GM21515 (cell line): ENCODE results near the gene EML5.
"Not testable (repeated sequence)": the region's sequence is repeated elsewhere in the genome, so short reads cannot be mapped to it uniquely, and the experiment has no call there.

Experiments used
- ATAC-seq: cut with Tn5 transposase; IDR thresholded peaks from one replicate; pipeline ENCODE4 v1.9.1; 2021; ENCODE audit not compliant: unreplicated experiment

The EML5 gene

GRCh38 chr14:88804035-88804434 is 11.3 kb upstream of the EML5 start:
- no peak for ATAC-seq

GRCh38 chr14:88802596-88802995 is 9.8 kb upstream of the EML5 start:
- ATAC-seq, result no peak

DNA sequence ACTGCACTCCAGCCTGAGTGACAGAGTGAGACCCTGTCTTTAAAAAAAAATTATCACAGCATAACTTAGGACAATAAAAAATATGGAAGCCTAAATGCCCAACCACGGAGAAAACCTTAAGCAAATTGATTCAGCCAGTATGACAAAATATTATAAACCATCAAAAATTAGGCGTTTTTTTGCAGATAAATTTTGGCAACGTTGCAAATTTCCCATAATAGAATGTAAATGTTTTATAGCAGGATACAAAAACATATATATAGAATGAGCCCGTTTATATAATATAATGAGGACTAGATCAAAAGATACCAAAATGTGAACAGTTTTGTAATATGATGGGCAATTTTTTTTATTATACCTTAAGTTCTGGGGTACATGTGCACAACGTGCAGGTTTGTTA is 6.8 kb upstream of the EML5 start:
- ATAC-seq, result no peak

DNA sequence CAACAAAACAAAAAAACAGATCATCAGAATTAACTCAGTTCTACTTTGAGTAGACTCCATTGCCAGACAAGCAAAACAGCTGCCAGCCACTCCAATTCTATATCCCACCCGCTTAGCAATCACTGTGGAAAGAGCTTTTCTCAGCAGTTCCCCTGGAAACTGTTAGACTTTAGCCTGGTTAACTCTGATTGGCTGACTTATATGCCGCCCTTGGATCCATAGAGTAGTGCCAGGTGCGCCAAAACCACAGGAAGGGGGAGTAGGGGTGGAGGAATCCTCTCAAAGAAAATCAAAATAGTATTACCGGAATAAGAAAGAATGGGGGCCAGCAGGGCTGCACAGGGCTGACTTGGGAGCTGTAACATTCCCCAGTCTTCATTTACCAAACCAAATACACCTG is 5.4 kb upstream of the EML5 start:
- no peak for ATAC-seq

GRCh38 chr14:88793259-88793625 is 489 bp upstream of the EML5 start:
- ATAC-seq, result no peak

GRCh38 chr14:88791629-88792472 is 902 bp downstream of the EML5 start:
- ATAC-seq, result no peak

DNA sequence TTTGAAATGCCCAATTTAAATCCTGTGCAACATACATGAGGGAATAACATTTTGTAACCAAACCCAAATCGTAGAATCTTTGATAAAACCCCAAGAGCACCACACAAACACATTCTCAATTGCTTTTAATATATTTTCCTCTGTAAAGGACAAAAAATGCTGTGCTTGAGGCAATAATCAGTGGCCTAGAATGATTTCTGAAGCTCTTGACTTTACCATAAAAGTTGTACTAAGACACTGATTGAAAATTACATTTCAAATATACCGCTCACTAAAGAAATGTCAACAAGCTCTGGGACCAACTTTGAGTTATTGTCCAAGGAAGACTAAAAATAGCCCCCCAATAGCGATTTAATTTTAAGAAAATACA is 1.5 kb downstream of the EML5 start:
- no peak for ATAC-seq

- no peak for ATAC-seq
Measured at GRCh38 chr14:88790501-88791251, 2.1 kb downstream of the EML5 start.

DNA sequence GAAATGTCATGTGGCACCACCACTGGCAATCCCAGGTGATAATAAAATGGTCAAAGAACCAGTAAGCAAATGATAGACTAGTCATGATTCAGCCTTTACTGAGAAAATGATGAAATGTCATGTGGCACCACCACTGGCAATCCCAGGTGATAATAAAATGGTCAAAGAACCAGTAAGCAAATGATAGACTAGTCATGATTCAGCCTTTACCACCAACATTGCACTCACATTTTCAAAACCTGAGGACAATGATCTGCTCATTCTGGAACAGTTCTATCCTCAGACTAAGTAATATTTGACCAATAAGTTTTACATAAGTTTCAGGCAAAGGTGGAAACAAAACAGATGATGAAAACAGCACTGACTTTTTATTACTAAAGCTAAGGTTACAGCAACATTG is 3.2 kb downstream of the EML5 start:
- not testable (repeated sequence) for ATAC-seq

DNA sequence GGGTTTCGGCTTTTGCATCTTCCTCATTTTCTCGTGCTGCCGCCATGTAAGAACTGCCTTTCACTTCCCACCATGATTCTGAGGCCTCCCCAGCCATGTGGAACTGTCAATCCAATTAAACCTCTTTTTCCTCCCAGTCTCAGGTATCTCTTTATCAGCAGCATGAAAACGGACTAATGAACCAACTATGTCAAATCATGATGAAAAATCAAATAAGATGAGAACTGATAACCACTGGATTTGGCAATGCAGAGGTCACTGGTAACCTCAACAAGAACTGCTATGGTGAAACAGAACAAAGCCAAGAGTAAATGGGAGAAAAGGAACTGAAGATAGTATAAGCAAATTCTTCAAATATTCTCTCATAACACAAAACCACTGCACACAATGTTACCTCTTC is 6.0 kb downstream of the EML5 start:
- no peak for ATAC-seq

DNA sequence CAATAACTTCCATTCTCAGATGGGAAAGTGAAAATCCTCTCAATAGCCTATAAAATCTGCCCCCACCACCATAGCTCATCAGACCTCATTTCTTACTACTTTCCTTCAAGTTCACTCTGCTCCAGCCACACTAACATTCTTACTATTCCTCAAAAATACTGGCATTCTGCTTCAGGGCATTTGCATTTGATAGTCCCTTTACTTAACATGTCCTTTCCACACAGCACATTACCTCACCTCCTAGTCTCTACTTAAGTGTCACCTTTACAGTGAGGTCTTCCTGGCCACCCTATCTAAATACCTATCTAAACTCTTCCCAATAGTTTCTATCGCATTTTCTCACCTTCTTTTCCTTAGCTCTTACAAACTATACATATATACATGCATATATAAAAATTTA is 6.8 kb downstream of the EML5 start:
- ATAC-seq, result no peak

- ATAC-seq, result no peak
Measured at GRCh38 chr14:88775532-88775931, 17.2 kb downstream of the EML5 start.

DNA sequence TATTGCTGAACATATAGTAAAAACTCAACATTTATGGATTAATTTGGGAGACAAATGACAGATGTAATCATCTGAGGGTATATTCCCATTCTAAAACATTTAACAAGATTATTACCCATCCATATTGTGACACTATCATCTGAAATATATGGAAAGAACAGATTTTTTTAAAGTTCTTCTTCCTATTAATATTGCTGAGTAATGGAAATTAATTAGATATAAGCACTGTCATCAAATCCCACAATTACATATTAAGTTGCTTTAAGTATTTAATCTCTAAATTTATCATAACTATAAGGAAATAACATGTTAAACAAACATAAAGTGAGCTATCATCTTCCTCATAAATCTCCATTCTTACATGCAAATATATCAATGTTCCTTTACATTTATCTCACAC is 22.0 kb downstream of the EML5 start:
- no peak for ATAC-seq

DNA sequence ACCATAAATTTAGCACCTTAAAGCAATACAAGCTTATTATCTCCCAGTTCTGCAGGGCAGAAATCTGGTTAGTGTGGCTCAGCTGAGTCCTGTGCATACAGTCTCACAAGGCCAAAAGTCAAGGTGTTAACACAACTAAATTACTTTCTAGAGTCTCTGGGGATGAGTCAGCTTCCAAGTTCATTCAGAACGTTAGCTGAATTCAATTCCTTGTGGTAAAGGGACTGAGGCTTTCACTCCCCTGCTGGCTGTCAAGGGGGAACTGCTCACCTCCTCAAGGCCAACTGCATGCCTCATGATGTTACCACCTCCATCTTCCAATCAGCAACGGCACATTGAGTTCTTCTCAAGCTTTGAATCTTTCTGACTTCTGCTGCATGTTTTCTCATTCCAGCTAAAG is 27.6 kb downstream of the EML5 start:
- ATAC-seq, result no peak

DNA sequence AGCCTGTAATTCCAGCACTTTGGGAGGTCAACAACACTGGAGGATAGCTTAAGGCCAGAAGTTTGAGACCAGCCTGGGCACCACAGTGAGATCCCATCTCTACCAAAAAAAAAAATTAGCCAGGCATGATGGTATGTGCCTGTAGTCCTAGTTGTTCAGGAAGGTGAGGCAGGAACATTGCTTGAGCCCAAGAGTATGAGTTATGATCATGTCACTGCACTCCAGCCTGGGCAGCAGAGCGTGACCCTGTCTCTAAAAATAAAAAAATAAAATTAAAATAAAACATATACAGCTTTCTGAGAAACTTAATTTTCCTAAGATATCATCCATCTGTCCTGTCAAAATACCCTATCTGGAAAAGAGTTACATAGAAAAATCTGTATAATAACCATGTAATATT is 38.9 kb downstream of the EML5 start:
- no peak for ATAC-seq

GRCh38 chr14:88750945-88751344 is 41.8 kb downstream of the EML5 start:
- no peak for ATAC-seq

DNA sequence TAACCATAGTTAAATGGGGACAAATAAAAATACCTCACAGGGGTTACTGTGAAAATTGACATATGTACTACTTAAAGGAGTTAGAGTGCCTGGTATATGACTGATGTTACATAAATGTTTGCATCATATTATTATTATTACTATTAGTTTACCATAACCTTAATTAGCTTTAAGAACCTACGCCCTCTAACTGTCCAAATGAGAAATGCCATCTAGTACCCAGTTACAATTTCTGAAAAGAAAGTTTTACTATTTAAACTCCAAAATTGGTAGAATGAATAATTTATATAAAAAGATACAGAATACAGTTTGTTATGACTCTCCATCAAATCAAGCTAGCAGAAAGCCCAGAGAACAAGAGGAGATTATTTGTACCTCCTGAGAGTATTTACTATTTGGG is 42.3 kb downstream of the EML5 start:
- ATAC-seq, result no peak

- ATAC-seq, result no peak
Measured at GRCh38 chr14:88749139-88749538, 43.6 kb downstream of the EML5 start.

DNA sequence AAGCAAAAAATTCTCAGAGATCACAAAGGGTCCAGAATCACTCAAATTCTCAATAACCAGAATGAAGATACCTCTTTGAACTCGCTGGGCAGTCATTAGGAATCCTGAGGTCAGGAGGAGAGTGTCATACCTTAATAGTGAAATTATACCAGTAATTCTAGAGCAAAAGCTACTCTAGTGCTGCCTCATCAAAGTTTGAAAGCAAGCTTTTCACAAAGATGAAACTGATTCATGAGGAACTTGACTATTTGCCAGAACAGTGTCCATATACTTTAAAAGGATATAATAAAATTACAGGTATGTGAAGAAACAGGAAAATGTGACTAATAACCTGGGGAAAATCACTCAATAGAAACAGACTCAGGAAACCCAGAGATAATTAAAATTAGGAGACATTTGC is 44.5 kb downstream of the EML5 start:
- ATAC-seq, result no peak

- ATAC-seq, result no peak
Measured at GRCh38 chr14:88746052-88746451, 46.7 kb downstream of the EML5 start.

GRCh38 chr14:88737245-88737644 is 55.5 kb downstream of the EML5 start:
- ATAC-seq, result no peak

DNA sequence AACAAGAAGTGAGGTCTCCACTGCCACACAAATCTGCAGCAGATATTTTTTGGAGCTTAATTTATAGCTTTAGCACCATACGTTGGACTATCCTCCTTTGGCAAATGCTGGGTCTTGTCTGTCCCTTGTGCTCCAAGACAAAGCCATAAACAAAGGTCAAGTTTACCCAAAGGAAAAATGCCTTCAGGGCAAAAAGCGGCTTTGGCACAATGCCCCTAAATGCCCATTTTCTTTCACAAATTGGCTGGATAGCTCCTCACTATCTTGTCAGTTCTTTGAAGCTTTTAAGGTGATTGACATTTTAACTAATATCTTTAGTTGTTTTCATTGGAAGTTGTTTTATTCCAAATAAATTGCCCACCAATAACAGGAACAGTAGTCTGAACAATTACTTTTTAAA is 59.6 kb downstream of the EML5 start:
- no peak for ATAC-seq

- no peak for ATAC-seq
Measured at GRCh38 chr14:88729159-88729558, 63.6 kb downstream of the EML5 start.
